Measurements from ENCODE around the gene MMP1.

The MMP1 gene

DNA sequence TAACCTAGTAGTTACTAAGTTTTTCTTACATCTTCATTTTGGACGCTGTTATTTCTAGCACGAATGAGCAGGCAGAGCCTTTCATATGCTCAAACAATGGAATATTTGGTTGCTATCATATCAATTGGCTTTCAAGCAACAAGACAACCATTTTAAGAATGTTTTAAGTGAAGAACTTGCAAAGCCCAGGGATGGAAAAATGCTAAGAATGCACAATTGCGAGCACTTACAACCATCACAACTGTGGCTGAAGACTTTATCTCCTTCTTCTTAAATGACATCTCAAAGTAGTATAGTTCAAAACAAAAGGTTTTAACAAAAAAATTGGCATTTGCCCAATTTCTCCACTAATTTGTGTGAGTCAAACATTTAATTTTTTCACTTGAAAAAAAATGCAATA, 8.3 kb upstream of the MMP1 start:
- no peak for DNase-seq (ENCODE audit: low read depth)

DNA sequence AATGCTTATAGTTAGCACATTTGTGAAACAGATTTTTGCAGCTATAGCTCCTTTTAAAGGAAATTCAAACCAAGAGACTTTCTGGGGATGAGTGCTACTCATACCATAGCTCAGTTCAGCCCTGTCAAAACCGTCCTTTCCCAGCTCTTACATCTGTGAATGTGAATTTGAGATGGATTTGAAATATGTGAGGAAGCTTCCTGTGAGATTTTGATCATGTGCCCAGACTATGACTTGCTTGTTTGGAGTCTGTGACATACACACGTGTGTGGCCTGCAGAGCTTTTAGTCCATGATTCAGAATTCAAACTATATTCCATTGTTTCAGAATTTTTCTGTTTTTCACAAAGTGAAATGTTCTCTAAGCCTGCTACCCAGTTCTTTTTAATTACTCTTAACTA, 4.4 kb upstream of the MMP1 start:
- DNase-seq (ENCODE audit: low read depth) = no peak

DNA sequence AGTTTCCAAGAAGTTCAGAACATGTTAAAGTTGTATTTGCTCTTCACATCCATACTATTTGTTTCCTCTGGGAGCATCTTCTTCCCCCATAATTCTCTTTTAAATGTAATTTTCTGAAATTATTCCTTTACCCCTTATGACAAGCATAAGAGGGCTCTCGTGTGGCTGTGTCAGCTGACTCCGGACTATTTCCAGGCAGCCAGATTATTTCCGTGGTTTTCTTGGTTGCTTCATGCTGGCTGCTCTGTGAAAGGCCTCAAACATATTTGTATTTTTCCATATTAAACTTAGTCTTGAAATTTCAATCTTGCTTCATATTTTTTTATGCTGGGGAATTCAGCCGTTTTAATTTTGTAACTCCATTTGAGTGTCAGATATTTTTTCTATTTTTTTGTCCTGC, 2.8 kb upstream of the MMP1 start:
- no peak for DNase-seq (ENCODE audit: low read depth)

DNA sequence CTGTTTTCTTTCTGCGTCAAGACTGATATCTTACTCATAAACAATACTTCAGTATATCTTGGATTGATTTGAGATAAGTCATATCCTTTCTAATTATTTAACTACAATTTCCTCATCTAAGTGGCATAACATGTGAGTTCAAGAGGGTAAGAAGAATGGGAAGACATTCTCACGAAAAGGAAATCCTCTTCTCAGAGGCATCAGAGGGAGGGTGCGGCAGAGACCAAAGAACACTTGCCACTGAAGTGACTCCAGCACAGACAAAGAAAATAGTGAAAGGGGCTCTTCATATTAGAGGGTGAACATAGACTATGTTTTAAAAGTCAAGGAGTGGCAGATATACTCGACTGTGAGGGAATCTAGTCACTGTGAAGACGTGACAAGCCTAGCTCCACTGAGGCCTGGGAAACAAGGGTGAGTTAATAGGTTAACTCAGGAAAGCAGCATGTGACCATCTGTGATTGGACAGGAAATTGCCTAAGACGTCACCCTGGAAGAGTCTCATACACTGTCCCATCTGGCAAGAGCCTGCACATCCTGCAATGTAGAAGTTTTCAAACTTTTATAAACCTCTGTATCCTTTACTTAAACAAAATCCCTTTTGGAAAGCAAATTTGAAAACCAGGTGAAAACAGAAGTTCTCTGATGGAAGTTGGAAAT, 1.9 kb upstream of the MMP1 start:
- no peak for DNase-seq (ENCODE audit: low read depth)

DNA sequence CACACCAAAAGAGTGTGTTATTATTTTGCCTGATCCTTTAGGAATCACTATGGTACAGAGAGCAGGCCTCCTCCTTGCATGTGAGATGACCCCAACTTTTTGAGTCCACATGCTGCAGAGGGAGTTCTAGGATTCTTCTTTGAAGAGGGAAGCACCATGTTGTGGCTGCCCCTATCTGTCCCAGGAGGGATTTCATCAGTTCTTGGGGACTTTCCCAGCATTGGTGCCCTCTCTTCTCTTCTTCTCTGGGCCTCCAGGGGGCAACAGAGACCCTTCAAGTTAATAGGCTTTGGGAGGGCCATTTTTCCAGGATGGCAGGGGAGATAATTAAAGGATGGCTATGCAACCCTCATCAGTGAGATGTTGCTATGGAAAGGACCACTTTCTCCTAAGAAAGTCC, 3.6 kb downstream of the MMP1 start:
- no peak for DNase-seq (ENCODE audit: low read depth)

DNA sequence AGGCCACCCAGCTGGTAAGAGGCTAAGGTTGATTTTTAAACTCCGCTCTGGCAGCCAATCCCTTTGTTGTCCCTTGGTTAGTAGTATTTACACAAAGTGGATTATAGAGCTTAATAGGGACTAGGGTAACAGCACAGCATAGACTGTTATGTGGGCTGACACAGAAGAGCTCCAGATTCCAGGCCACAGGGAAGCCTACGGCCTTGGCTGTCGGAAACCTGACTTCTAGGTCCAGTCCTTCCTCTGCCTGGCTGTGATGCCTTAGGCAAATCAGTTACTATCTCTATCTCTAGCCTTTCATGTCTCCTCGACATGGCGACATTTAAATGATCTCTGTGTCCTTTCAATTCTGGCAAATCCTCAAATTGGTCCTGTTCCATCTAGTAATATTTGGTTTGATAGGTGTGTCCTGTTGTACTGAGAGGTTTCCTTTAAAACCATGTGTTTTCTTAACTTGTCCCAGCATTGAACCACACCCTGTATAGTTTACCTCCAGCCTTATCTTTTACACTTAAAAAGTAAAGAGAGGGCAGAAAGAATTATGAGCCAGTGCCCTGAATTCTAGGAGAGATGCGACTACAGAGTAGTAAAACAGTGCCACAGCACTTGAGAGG, 4.2 kb downstream of the MMP1 start:
- no peak for DNase-seq (ENCODE audit: low read depth)

DNA sequence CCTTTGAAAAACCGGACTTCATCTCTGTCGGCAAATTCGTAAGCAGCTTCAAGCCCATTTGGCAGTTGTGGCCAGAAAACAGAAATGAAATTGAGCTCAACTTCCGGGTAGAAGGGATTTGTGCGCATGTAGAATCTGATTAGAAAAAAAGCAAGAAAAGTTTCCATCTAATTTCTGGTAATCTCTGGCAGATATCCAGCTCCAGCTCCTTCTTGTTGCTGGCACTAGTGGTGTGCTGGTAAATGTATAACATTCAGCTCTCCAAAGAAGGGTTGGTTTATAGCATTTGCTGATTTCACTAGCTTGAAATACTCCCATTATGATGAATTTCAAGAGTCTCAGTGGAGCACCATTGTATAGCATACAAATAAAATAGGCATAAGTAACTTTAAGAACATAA, 5.4 kb downstream of the MMP1 start:
- no peak for DNase-seq (ENCODE audit: low read depth)

DNA sequence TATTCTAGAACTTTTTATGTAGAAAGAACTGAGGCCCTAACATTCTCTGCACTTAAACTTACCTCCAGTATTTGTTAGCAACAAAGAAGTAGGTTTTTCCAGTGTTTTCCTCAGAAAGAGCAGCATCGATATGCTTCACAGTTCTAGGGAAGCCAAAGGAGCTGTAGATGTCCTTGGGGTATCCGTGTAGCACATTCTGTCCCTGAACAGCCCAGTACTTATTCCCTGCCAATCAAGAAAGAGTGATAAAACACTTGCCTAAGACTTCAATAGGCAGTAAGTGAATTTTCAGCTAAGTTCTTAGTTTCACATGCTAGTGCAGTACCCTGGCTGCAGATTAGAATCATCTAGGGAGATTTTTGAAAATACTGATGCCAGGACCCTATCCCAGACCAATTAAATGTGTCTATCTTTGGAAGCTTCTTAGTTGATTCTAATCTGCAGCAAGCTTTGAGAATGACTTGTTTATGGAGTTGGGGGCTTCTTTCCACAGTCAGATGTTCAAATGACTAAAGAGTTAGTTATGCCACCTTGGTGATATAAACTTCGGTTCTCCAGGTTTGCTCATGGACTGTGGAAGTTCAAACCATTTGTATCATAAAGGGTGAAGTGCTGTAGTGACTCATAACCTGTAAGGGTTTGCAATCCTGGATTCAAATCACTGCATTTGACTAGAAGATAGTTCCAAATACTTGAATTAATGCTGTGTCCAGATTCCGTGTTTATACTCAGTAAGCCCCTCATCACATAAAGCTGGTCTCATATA, 6.5 kb downstream of the MMP1 start:
- no peak for DNase-seq (ENCODE audit: low read depth)

DNA sequence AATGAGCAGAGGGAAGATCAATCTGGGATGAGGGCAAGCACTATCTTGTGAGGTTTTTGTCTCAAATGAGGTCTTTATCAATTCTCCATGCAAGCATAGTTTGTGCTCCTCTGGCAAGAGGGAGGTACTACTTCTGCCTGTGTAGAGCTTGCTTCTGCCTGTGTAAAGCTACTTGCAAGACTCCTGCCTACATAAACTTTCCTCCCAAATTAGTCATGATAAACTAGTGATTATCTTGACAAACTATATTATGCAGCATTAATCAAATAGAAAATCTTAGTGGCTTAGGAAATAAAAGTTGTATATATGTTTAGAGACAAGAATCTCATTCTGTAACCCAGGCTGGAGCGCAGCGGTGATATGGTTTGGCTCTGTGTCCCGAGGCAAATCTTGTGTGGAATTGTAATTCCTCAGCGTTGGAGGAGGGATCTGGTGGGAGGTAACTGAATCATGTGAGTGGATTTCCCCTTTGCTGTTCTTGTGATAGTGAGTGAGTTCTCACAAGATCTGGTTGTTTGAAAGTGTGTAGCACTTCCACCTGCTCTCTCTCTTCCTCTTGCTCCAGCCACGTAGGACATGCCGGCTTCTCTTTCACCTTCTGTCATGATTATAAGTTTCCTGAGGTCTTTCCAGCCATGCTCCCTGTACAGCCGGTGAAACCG, 9.5 kb downstream of the MMP1 start:
- DNase-seq (ENCODE audit: low read depth) = no peak

DNA sequence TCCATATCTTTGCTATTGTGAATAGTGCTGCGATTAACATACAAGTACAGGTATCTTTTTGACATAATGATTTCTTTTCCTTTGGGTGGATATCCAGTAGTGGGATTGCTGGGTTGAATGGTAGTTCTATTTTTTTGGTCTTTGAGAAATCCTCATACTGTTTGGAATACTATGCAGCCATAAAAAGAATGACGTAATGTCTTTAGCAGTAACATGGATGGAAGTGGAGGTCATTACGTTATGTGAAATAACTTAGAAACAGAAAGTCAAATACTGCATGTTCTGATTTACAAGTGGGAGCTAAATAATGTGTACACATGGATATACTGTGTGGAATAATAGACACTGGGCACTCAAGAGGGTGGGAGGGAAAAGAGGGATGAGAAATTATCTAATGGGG, 13.6 kb downstream of the MMP1 start:
- no peak for DNase-seq (ENCODE audit: low read depth)

DNA sequence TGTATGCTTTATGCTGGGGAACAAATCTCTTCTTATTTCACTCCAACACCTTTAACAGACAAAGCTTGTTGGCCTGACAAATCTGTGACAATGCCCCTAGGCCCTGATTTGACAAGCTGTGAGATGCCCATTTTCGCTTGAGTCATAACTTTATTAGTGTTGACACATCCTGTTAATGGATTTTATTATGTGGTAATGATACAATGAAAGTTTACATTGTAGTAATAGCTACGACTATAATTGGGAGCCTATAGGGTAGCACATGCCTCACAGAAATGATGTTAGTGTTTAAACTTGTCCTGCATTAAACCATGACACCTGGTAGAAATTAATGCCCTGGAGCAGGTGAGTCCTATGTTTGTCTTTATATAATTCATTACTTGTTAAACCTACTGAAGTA, 14.2 kb downstream of the MMP1 start:
- no peak for DNase-seq (ENCODE audit: low read depth)

DNA sequence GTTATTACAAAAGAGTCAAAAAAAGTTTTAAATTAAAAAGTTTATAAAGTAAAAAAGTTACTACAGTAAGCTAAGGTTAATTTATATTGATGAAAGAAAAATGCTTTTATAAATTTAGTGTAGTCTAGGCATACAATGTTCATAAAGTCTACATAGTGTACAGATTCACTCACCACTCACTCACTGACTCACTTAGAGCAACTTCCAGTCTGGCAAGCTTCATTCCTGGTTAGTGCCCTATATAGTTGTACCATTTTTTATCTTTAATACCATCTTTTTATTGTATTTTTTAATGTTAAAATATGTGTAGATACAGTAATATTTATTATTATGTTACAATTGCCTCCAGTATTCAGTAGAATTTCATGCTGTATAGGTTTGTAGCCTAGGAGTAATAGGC, 14.9 kb downstream of the MMP1 start:
- no peak for DNase-seq (ENCODE audit: low read depth)

DNA sequence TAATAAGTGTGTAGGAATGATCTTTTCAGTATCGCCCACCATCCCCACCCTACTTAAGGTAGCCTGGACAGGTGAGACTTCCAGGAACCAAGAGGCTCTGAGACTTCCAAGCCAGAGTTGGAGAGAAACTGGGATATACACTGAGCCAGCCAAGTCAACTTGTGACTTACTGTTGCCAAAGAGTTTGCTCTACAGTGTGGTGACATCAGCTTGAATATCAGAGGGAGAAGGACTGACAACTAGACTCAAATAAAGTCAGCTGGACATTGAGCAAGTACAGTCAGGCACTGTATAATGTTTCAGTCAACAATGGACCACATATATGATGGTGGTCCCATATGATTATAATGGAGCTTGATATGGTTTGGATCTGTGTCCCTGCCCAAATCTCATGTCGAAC, 16.3 kb downstream of the MMP1 start:
- DNase-seq (ENCODE audit: low read depth) = no peak

DNA sequence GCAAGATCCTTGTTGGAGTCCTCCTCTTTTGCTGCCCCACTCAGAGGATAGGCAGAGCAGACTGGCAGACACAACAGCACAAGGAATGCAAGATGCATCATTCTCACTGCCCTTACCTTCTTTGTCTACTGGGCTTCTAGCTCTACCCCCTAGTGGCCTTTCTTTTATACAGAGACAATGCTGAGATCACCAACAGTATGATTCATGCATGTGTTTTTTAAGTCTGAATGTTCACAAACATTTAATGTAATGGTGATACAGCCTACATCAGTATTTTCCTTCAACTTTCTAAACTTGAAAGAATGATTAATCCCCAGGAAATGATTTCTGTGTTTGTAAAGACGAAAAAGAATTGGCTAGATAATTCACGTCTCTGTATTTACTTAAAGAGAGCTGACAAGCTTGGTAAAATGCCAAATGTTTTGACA, 17.5 kb downstream of the MMP1 start, which contains the start of gene MMP10:
Gene MMP10, minus strand, starts transcription at position 138 of the 428 bp plus-strand sequence. Its CDS starts 37 bp downstream, at position 101.
- DNase-seq (ENCODE audit: low read depth) = no peak

DNA sequence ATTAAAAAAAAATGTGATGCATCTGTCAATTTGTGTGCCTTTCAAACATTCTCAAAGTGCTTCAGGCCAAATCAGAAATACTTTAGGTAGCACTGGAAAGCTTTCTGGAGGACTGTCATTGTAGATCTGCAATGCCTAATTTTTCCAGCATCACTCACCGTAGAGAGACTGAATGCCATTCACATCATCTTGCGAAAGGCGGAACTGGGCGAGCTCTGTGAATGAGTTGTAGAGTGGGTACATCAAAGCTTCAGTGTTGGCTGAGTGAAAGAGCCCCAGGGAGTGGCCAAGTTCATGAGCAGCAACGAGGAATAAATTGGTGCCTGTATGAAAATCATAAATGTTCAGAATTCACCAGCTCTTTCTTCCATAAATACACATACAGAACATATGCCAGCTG, 21.5 kb downstream of the MMP1 start:
- no peak for DNase-seq (ENCODE audit: low read depth)

DNA sequence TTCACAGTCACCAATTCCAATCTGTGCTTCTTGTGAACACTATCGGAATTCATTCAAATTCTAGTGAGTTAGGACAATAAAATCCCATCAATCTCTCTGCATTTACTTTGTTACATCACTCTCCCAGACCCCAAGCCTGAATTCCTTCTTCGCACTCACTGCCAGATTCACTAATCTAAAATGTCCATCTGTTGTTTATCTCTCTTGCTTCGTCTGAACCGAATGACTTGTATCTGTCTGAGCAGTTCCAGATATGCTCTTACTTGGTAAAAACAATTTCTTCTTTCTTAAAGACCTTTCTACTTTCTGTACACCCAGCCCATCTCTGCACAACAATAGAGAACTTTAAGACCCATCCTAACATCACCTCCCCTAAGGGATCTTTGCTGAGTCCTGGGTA, 24.6 kb downstream of the MMP1 start:
- DNase-seq (ENCODE audit: low read depth) = no peak

DNA sequence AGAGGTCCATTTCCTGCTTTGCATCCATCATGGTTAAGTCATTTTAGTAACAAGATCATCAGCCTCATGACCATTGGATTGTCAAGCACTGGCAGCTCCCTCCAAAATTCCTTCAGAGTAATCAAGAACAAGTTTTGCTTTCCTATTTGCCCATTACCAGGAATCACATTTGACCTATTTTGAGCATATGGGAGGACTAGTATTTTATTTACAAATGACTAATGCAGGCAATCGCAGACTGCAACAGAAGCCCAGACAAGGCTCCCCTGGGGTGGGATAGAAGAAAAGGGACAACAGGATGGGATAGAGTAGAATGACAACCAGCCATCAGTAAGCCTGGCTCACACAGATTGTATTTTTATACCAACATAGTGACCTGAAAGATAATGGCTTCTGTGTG, 26.6 kb downstream of the MMP1 start:
- DNase-seq (ENCODE audit: low read depth) = no peak

DNA sequence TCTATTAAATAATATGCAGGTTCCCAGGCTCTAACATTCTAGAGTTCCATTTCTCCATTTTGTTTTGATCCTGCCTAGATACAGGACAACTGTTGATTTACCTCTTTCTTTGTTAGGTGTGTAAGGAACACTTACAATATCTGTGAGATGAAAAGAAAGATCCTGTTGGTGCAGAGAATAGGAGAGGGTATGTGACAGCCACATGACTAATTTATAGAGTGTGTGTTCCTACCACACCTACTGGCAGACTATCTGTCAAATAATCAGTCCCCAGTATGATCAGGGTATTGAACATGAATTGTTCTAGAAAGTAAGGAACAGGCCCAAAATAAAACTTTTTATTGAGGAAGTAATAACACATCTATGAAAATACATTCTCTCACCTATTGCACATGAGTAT, 27.8 kb downstream of the MMP1 start:
- DNase-seq (ENCODE audit: low read depth) = no peak

DNA sequence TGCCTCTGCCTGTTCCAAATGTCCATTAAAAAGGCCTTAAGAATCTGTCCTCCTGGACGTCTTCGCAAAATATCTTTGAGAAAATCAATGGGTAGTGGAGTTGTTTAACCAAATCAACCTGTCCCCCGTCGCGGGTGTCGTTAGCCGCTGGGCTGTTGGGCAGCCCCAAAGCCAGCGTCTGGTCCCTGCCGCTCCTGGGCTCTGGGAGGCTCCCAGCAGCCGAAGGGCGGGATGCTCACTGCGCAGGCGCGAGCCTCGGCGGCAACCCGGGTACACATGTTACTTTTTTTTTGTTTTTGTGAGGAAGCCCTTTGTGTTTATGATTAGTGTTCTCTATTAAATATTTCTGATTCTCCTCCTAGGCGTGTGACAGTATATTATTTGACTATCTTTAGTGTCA, 30.2 kb downstream of the MMP1 start:
- DNase-seq (ENCODE audit: low read depth) = no peak

DNA sequence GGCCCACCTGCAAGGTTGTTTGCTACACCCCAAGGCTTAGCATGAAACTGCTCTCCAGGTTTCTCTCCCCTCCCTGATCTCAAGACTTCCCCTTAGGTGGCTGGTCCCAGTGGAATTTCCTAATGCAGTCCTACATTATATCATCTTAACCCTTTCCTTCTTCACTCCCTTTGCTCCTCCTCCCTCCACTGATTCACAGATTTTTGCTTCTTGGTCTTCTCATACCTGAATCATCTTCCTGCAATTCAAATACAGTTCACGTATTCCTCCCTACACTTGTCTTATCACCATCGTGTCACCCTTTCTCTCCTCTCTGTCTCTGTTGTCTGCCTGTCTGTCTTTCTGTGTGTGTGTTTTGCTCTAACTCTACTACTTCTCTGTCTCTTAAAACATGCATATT, 34.5 kb downstream of the MMP1 start:
- DNase-seq (ENCODE audit: low read depth) = no peak

DNA sequence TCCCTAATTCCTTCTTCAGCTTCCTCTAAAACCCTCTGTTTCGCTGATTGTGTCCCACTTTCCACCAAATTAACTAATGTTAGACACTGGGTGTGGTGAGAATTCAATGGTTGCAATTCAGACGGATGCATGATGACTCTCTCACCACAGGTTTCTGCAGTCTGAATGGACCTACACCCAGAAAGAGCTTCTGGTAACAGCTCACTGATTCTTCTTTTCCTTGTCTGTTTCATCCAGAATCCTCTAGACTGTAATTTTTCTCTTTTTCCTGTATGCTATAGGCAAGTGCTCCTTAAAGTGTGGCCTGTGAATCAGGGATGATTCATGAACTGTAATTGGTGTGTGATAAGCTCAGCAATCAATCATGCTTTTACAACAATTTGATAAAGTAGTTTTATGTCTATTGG, 35.6 kb downstream of the MMP1 start:
- DNase-seq (ENCODE audit: low read depth) = no peak

DNA sequence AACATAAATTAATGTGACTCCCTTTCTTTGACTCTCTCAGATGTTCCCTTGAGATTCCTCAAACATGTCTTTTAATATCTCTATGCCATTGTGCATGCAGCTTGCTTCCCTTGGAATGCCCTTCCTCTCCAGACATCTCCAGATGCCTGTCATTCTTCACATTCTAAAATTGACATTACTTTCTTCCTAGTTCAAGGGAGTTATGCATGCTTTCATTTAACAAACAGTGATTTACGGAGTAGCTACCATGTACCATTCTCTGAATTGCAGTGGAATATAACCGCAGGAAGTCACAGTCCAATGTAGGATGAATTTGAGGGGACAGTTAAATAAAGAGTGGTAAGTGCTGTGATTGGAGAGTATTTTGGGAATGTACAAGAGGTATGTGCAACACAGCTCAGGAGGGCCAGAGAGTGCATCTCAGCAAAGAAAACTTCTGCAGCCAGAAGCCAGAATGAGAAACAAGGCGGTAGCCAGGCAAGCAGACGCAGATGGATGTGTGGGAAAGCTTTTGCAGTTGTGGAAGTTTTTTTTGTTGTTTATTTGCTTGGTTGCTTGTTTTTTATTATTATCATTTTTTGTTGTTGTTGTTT, 36.2 kb downstream of the MMP1 start:
- no peak for DNase-seq (ENCODE audit: low read depth)

Measured in stimulated activated CD8-positive, alpha-beta memory T cell treated with anti-CD3 and anti-CD28 coated beads, Interleukin-12 subunit alpha, Interleukin-12 subunit beta, amount 100 ng/mL, for 4 hours (primary cell).